ENCODE data around the gene HSD17B12. TPM values are rescaled to one million over a fixed set of nuclear protein-coding genes. Genes with fewer than 3 reads are reported as not detected.

Gene HSD17B12
- total RNA-seq (100 to 1,000 TPM in 1 of 2 donors, 10 to 100 TPM in 1; 88.1 to 172 TPM), polyA plus RNA-seq (ENCODE audit: insufficient read length in 2 of 2) (10 to 100 TPM; 87.9 to 91.4 TPM)
- long read RNA-seq, donor 1, full-length matches to known transcripts, result 43 of 43 reads
- long read RNA-seq, donor 1, partial matches to known transcripts, result 0 of 43 reads
- long read RNA-seq, donor 1, other reads (novel, unspliced or antisense), result 0 of 43 reads
- long read RNA-seq, donor 2, full-length matches to known transcripts, result 26 of 48 reads
- long read RNA-seq, donor 2, partial matches to known transcripts, result 22 of 48 reads
- long read RNA-seq, donor 2, other reads (novel, unspliced or antisense), result 0 of 48 reads
- long read RNA-seq, donor 3, full-length matches to known transcripts, result 25 of 55 reads
- long read RNA-seq, donor 3, partial matches to known transcripts, result 30 of 55 reads
- long read RNA-seq, donor 3, other reads (novel, unspliced or antisense), result 0 of 55 reads
- long read RNA-seq, donor 4, full-length matches to known transcripts, result 19 of 24 reads
- long read RNA-seq, donor 4, partial matches to known transcripts, result 0 of 24 reads
- long read RNA-seq, donor 4, other reads (novel, unspliced or antisense), result 5 of 24 reads

GRCh38 chr11:43680521-43681400 lies at the start of gene HSD17B12:
Gene HSD17B12, plus strand, starts transcription at chr11:43680738. Its CDS starts 90 bp downstream, at chr11:43680828.
- no peaks in the 10 kb centered on the region for H3K36me3 ChIP-seq (ENCODE audit: control insufficient read depth, insufficient read depth, low read length)
- peak within 1 kb of the TSS; percentile 99 for H3K4me3 ChIP-seq (ENCODE audit: low read depth, low read length)
- whole genome bisulfite sequencing (ENCODE audit: insufficient coverage), result under 1% methylated on average over 59 of the region's 62 CpGs
- DNase-seq (ENCODE audit: low read depth in 4 of 6, low spot score in 6 of 6), result peak; percentile 92 to 100 (median 98)
- no peaks in the 10 kb centered on the region for H3K9me3 ChIP-seq (ENCODE audit: control insufficient read depth, insufficient read depth, low read length)
- no peaks in the 10 kb centered on the region for H3K27me3 ChIP-seq (ENCODE audit: control insufficient read depth, insufficient read depth, low read length)
- H3K4me1 ChIP-seq (ENCODE audit: control insufficient read depth, insufficient read depth, low read length), result peaks cover 11% of the 10 kb centered on the region
- peak within 1 kb of the TSS; percentile 97 for H3K27ac ChIP-seq (ENCODE audit: low read depth, low read length)

GRCh38 chr11:43631732-43632131 lies 48.8 kb upstream of the HSD17B12 start:
- Histone ChIP-seq H3K27me3 (ENCODE audit: control insufficient read depth, insufficient read depth, low read length) (peaks cover 25% of the 10 kb centered on the region), H3K4me1 (ENCODE audit: control insufficient read depth, insufficient read depth, low read length) (no peaks in the 10 kb centered on the region), H3K27ac (ENCODE audit: low read depth, low read length) (no peak overlapping the region), H3K9me3 (ENCODE audit: control insufficient read depth, insufficient read depth, low read length) (no peaks in the 10 kb centered on the region), H3K36me3 (ENCODE audit: control insufficient read depth, insufficient read depth, low read length) (no peaks in the 10 kb centered on the region), H3K4me3 (ENCODE audit: low read depth, low read length) (no peak overlapping the region)
- DNase-seq (ENCODE audit: low read depth in 4 of 6, low spot score in 6 of 6), result no peak
- 24% methylated on average over 7 of the region's 14 CpGs for WGBS (ENCODE audit: insufficient coverage)

- Histone ChIP-seq H3K36me3 (ENCODE audit: control insufficient read depth, insufficient read depth, low read length) (no peaks in the 10 kb centered on the region), H3K4me1 (ENCODE audit: control insufficient read depth, insufficient read depth, low read length) (no peaks in the 10 kb centered on the region), H3K27me3 (ENCODE audit: control insufficient read depth, insufficient read depth, low read length) (peaks cover 24% of the 10 kb centered on the region), H3K9me3 (ENCODE audit: control insufficient read depth, insufficient read depth, low read length) (no peaks in the 10 kb centered on the region), H3K27ac (ENCODE audit: low read depth, low read length) (no peak overlapping the region), H3K4me3 (ENCODE audit: low read depth, low read length) (no peak overlapping the region)
- no peak for DNase-seq (ENCODE audit: low read depth in 4 of 6, low spot score in 6 of 6)
- WGBS (ENCODE audit: insufficient coverage), result no CpG with 5 or more reads among the region's 3 CpGs
These were observed 48.4 kb upstream of the HSD17B12 start for GRCh38 chr11:43632181-43632580.

- peaks cover 35% of the 10 kb centered on the region for H3K27me3 ChIP-seq (ENCODE audit: control insufficient read depth, insufficient read depth, low read length)
- 10% methylated on average over 2 of the region's 3 CpGs for WGBS (ENCODE audit: insufficient coverage)
- no peak overlapping the region for H3K4me3 ChIP-seq (ENCODE audit: low read depth, low read length)
- no peaks in the 10 kb centered on the region for H3K36me3 ChIP-seq (ENCODE audit: control insufficient read depth, insufficient read depth, low read length)
- no peaks in the 10 kb centered on the region for H3K9me3 ChIP-seq (ENCODE audit: control insufficient read depth, insufficient read depth, low read length)
- no peak overlapping the region for H3K27ac ChIP-seq (ENCODE audit: low read depth, low read length)
- H3K4me1 ChIP-seq (ENCODE audit: control insufficient read depth, insufficient read depth, low read length), result no peaks in the 10 kb centered on the region
- DNase-seq (ENCODE audit: low read depth in 4 of 6, low spot score in 6 of 6), result no peak
These were observed 41.8 kb upstream of the HSD17B12 start for GRCh38 chr11:43638717-43639116.

- WGBS (ENCODE audit: insufficient coverage), result 60% methylated on average over 3 of the region's 3 CpGs
- Histone ChIP-seq H3K36me3 (ENCODE audit: control insufficient read depth, insufficient read depth, low read length) (no peaks in the 10 kb centered on the region), H3K4me1 (ENCODE audit: control insufficient read depth, insufficient read depth, low read length) (no peaks in the 10 kb centered on the region), H3K27me3 (ENCODE audit: control insufficient read depth, insufficient read depth, low read length) (peaks cover 35% of the 10 kb centered on the region), H3K27ac (ENCODE audit: low read depth, low read length) (no peak overlapping the region), H3K4me3 (ENCODE audit: low read depth, low read length) (no peak overlapping the region), H3K9me3 (ENCODE audit: control insufficient read depth, insufficient read depth, low read length) (no peaks in the 10 kb centered on the region)
- no peak for DNase-seq (ENCODE audit: low read depth in 4 of 6, low spot score in 6 of 6)
These were observed 41.3 kb upstream of the HSD17B12 start for GRCh38 chr11:43639224-43639623.

- Histone ChIP-seq H3K27ac (ENCODE audit: low read depth, low read length) (no peak overlapping the region), H3K36me3 (ENCODE audit: control insufficient read depth, insufficient read depth, low read length) (no peaks in the 10 kb centered on the region), H3K4me1 (ENCODE audit: control insufficient read depth, insufficient read depth, low read length) (no peaks in the 10 kb centered on the region), H3K9me3 (ENCODE audit: control insufficient read depth, insufficient read depth, low read length) (no peaks in the 10 kb centered on the region), H3K4me3 (ENCODE audit: low read depth, low read length) (no peak overlapping the region), H3K27me3 (ENCODE audit: control insufficient read depth, insufficient read depth, low read length) (peaks cover 33% of the 10 kb centered on the region)
- DNase-seq (ENCODE audit: low read depth in 4 of 6, low spot score in 6 of 6), result no peak
- WGBS (ENCODE audit: insufficient coverage), result 83% methylated on average over 1 of the region's 3 CpGs
These were observed 40.6 kb upstream of the HSD17B12 start for GRCh38 chr11:43639920-43640319.

GRCh38 chr11:43643898-43644620 lies 36.5 kb upstream of the HSD17B12 start:
- no peaks in the 10 kb centered on the region for H3K9me3 ChIP-seq (ENCODE audit: control insufficient read depth, insufficient read depth, low read length)
- DNase-seq (ENCODE audit: low read depth in 4 of 6, low spot score in 6 of 6), result peak; percentile 76 to 96 (median 86)
- H3K27ac ChIP-seq (ENCODE audit: low read depth, low read length), result peak overlapping the region; percentile 47
- H3K4me3 ChIP-seq (ENCODE audit: low read depth, low read length), result peak overlapping the region; percentile 92
- H3K4me1 ChIP-seq (ENCODE audit: control insufficient read depth, insufficient read depth, low read length), result peaks cover 6% of the 10 kb centered on the region
- H3K27me3 ChIP-seq (ENCODE audit: control insufficient read depth, insufficient read depth, low read length), result peaks cover 14% of the 10 kb centered on the region
- 0% methylated on average over 32 of the region's 33 CpGs for WGBS (ENCODE audit: insufficient coverage)
- H3K36me3 ChIP-seq (ENCODE audit: control insufficient read depth, insufficient read depth, low read length), result no peaks in the 10 kb centered on the region

- Histone ChIP-seq H3K9me3 (ENCODE audit: control insufficient read depth, insufficient read depth, low read length) (no peaks in the 10 kb centered on the region), H3K27ac (ENCODE audit: low read depth, low read length) (no peak overlapping the region), H3K27me3 (ENCODE audit: control insufficient read depth, insufficient read depth, low read length) (peaks cover 7% of the 10 kb centered on the region), H3K36me3 (ENCODE audit: control insufficient read depth, insufficient read depth, low read length) (no peaks in the 10 kb centered on the region), H3K4me3 (ENCODE audit: low read depth, low read length) (peak overlapping the region; percentile 92), H3K4me1 (ENCODE audit: control insufficient read depth, insufficient read depth, low read length) (peaks cover 6% of the 10 kb centered on the region)
- WGBS (ENCODE audit: insufficient coverage), result 33% methylated on average over 4 of the region's 7 CpGs
- peak in 1 of 6 donors; percentile 2 for DNase-seq (ENCODE audit: low read depth in 4 of 6, low spot score in 6 of 6)
These were observed 35.8 kb upstream of the HSD17B12 start for GRCh38 chr11:43644621-43645299.
